Endothelial cell of umbilical vein (primary cell): Measurements from ENCODE around the gene CCDC187.

Source experiments
- EZH2 ChIP-seq: IDR thresholded peaks from 2 replicates; pipeline ENCODE4 v1.6.1; 2012; ENCODE audit warnings: borderline replicate concordance, low read depth, mild to moderate bottlenecking, moderate library complexity, low read length, inconsistent platforms; ENCODE audit not compliant: severe bottlenecking
- FOS ChIP-seq: IDR thresholded peaks from 2 replicates; pipeline ENCODE4 v1.6.1; 2011; ENCODE audit warnings: mild to moderate bottlenecking, low read length, moderate library complexity, borderline replicate concordance; ENCODE audit not compliant: insufficient read depth
- GATA2 ChIP-seq: IDR thresholded peaks from 2 replicates; pipeline ENCODE4 v1.7.0; 2011; ENCODE audit warnings: low read depth, mild to moderate bottlenecking, moderate library complexity, mixed read lengths, low read length; ENCODE audit not compliant: insufficient read length, insufficient read depth
- JUN ChIP-seq: IDR thresholded peaks from 2 replicates; pipeline ENCODE4 v1.6.1; 2011; ENCODE audit warnings: borderline replicate concordance, low read depth; ENCODE audit not compliant: insufficient read length, insufficient read depth
- POLR2A ChIP-seq: IDR thresholded peaks from 2 replicates; pipeline ENCODE4 v1.6.1; 2012; ENCODE audit warnings: low read depth, mild to moderate bottlenecking, control low read depth, low read length
- POLR2AphosphoS5 ChIP-seq: IDR thresholded peaks from 2 replicates; pipeline ENCODE4 v1.6.1; 2012; ENCODE audit warnings: low read depth, mild to moderate bottlenecking, control low read depth, low read length, moderate library complexity; ENCODE audit not compliant: insufficient read depth
- TF ChIP-seq, protein P1 (sequence below), 2 donors: IDR thresholded peaks; 1 replicate in 1 of 2; 2 replicates in 1 of 2; pipeline ENCODE4 v1.5.1; 2011; ENCODE audit warnings: low read length in 2 of 2, mild to moderate bottlenecking in 2 of 2, moderate library complexity in 2 of 2, control low read depth in 1 of 2, inconsistent platforms in 1 of 2, low read depth in 1 of 2; ENCODE audit not compliant: insufficient read depth in 1 of 2; ENCODE audit errors: extremely low read depth in 1 of 2
- TF ChIP-seq, protein P2 (sequence below): IDR thresholded peaks from 2 replicates; pipeline ENCODE4 v1.6.1; 2011; ENCODE audit not compliant: insufficient read depth, insufficient read length

DNA sequence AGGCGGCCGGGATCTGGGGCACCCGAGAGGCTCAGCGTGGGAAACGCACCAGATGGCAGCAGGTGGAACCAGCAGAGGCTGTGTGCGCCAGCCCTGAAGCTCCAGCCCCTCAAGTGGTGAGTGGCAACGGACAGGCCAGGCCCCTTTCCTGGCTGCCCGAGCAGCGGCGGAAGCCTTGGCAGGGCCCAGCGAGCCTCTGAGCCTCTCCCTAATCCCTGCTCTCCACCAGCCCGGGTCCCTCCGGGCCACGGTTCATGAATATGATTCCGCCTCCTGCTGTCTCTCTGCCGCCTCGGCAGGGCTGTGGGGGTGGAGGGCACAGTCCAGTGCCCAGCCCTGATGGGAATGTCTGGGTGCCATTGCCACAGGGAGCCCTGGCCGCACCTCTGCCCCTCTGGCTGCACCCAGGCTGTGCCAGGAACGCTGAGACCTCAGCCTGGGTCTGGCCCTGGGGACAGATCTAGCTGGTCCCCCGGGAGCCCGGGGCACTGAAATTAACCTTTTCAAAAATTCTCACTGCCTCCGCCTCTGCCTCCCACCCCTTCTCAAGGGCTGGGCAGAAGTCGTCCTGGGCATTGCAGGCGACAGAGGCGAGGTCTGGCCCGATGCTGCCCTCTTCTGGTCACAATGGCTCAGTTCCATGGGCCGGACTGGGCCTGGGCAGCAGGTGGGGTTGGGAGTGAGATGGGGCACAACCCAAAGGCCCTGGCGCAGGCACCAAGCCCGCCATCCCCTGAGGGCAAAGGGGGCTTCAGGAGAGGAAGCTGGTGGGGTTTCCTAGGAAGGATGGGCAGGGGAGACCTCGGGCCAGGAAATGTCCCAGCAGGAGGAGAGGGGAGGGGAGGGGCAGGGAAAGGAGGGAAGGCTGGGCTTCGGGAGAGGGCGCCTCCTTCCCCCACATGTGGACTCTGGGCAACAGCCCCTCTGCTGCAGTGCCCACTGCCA lies 20.3 kb downstream of the CCDC187 start:
- TF ChIP-seq, protein P1, sequence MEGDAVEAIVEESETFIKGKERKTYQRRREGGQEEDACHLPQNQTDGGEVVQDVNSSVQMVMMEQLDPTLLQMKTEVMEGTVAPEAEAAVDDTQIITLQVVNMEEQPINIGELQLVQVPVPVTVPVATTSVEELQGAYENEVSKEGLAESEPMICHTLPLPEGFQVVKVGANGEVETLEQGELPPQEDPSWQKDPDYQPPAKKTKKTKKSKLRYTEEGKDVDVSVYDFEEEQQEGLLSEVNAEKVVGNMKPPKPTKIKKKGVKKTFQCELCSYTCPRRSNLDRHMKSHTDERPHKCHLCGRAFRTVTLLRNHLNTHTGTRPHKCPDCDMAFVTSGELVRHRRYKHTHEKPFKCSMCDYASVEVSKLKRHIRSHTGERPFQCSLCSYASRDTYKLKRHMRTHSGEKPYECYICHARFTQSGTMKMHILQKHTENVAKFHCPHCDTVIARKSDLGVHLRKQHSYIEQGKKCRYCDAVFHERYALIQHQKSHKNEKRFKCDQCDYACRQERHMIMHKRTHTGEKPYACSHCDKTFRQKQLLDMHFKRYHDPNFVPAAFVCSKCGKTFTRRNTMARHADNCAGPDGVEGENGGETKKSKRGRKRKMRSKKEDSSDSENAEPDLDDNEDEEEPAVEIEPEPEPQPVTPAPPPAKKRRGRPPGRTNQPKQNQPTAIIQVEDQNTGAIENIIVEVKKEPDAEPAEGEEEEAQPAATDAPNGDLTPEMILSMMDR (IDR thresholded peaks at IDR 0.05; ENCODE audit: extremely low read depth in 1 of 2, insufficient read depth in 1 of 2, low read depth in 1 of 2, low read length in 2 of 2) = peak; percentile 83 to 92
- TF ChIP-seq POLR2A (no peak), POLR2AphosphoS5 (no peak), FOS (no peak), EZH2 (no peak), JUN (no peak), GATA2 (no peak)
- TF ChIP-seq, protein P2, sequence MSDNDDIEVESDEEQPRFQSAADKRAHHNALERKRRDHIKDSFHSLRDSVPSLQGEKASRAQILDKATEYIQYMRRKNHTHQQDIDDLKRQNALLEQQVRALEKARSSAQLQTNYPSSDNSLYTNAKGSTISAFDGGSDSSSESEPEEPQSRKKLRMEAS = no peak
